ENCODE data around the gene DCUN1D3. TPM values are rescaled to one million over a fixed set of nuclear protein-coding genes. Genes with fewer than 3 reads are reported as not detected.
"Not testable (repeated sequence)": the region's sequence is repeated elsewhere in the genome, so short reads cannot be mapped to it uniquely, and the experiment has no call there.

The DCUN1D3 gene
- total RNA-seq, 1 donor from 2014 or later = 14.0 TPM

- no peak for FAIRE-seq
Observed at GRCh38 chr16:20811889-20812439, 88.2 kb downstream of the DCUN1D3 start.

DNA sequence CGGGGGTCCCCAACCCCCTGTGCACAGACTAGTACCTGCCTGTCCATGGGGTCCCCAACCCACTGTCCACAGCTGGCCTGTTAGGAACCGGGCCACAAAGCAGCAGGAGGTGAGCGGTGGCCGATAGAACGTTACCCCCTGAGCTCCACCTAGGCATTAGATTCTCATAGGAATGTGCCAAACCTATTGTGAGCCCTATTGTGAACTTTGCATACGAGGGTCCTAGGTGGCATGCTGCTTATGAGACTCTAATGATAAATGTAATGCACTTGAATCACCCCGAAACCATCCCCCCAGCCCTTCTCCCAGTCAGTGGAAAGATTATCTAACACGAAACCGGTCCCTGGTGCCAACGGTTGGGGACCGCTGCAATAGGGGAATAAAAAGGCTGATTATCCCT, 92.3 kb downstream of the DCUN1D3 start:
- no peak for TF ChIP-seq CTCF (IDR thresholded peaks at IDR 0.05; ENCODE audit: insufficient read depth, low read length, severe bottlenecking)
- DNase-seq (ENCODE audit: low read depth) (no peak), FAIRE-seq (no peak)
- Histone ChIP-seq H3K36me3 (ENCODE audit: control insufficient read depth, insufficient read depth, low read length) (no peaks in the 10 kb centered on the region), H3K4me3 (ENCODE audit: low read depth, low read length) (no peak overlapping the region), H3K27me3 (ENCODE audit: control insufficient read depth, insufficient read depth, low read length) (no peaks in the 10 kb centered on the region)

More at GRCh38 chr16:20811889-20812439, 88.2 kb downstream of the DCUN1D3 start:
- Histone ChIP-seq H3K36me3 (ENCODE audit: control insufficient read depth, insufficient read depth, low read length) (no peaks in the 10 kb centered on the region), H3K4me3 (ENCODE audit: low read depth, low read length) (no peak overlapping the region), H3K27me3 (ENCODE audit: control insufficient read depth, insufficient read depth, low read length) (no peaks in the 10 kb centered on the region)
- DNase-seq (ENCODE audit: low read depth) = no peak
- TF ChIP-seq CTCF (IDR thresholded peaks at IDR 0.05; ENCODE audit: insufficient read depth, low read length, severe bottlenecking) = no peak

- no peak for FAIRE-seq
- TF ChIP-seq CTCF (IDR thresholded peaks at IDR 0.05; ENCODE audit: insufficient read depth, low read length, severe bottlenecking) = peak; percentile 74
Observed at GRCh38 chr16:20806168-20807050, 93.7 kb downstream of the DCUN1D3 start, which contains the start of the genes ERI2 and REXO5. TSS of gene ERI2 (minus strand) at chr16:20806472. CDS start at chr16:20806430, 42 bp downstream. TSS of gene REXO5 (plus strand) at chr16:20806527. CDS start at chr16:20806954, 427 bp downstream.

DNA sequence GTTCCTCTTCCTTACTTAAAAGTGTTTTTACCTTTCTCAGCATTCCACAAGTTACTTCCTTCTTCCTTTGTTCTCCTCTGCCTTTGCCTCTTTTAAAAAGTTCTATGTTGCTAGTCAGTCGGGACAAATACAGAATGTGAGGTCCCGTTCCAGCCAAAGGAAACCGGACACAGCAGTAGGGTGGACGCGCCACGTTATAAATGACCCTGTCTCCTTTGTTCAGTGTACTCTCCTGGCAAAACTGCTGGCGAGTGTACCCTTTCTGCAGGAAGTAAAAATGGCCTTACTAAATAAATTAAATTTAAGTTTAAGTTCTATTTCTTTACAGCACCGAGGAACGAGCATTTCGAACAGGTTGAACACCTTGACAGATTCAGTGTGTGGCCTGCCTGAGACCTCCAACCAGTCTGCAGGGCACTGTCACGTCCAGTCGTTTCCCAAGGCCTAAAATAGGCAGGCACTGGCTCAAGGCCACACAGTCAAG, 94.4 kb downstream of the DCUN1D3 start:
- FAIRE-seq; H3K27me3 ChIP-seq (ENCODE audit: control insufficient read depth, insufficient read depth, low read length); H3K36me3 ChIP-seq (ENCODE audit: control insufficient read depth, insufficient read depth, low read length): not testable (repeated sequence)
- peak overlapping the region; percentile 91 for H3K4me3 ChIP-seq (ENCODE audit: low read depth, low read length)
- DNase-seq (ENCODE audit: low read depth) = peak; percentile 33

More at GRCh38 chr16:20806168-20807050, 93.7 kb downstream of the DCUN1D3 start, which contains the start of the genes ERI2 and REXO5:
- H3K27me3 ChIP-seq (ENCODE audit: control insufficient read depth, insufficient read depth, low read length) = no peaks in the 10 kb centered on the region
- peak within 1 kb of the TSS; percentile 91 for H3K4me3 ChIP-seq (ENCODE audit: low read depth, low read length)
- H3K36me3 ChIP-seq (ENCODE audit: control insufficient read depth, insufficient read depth, low read length) = peaks cover 1% of the 10 kb centered on the region
- peak; percentile 89 for DNase-seq (ENCODE audit: low read depth)

Other genes starting within 250 kb of the DCUN1D3 start
- gene ACSM1, start 202.7 kb downstream of the DCUN1D3 start, total RNA-seq = under 0.01 and 0.26 TPM in 2 replicates
- 82.8 and 105 TPM in 2 replicates for gene THUMPD1, start 158.5 kb downstream of the DCUN1D3 start, total RNA-seq
- 1.8 and 4.6 TPM in 2 replicates for gene ACSM3, start 136.3 kb downstream of the DCUN1D3 start, total RNA-seq
- gene ERI2, start 93.9 kb downstream of the DCUN1D3 start, total RNA-seq = 16.6 and 25.6 TPM in 2 replicates
- 1.1 and 2.4 TPM in 2 replicates for gene REXO5, start 93.8 kb downstream of the DCUN1D3 start, total RNA-seq
- gene LYRM1, start 413 bp upstream of the DCUN1D3 start, total RNA-seq = 40.8 and 47.9 TPM in 2 replicates